ENCODE data around the gene BAIAP2L1. TPM values are rescaled to one million over a fixed set of nuclear protein-coding genes. Genes with fewer than 3 reads are reported as not detected.

BAIAP2L1 gene
- total RNA-seq, 1 experiment from 2014 or later, result 60.9 TPM

DNA sequence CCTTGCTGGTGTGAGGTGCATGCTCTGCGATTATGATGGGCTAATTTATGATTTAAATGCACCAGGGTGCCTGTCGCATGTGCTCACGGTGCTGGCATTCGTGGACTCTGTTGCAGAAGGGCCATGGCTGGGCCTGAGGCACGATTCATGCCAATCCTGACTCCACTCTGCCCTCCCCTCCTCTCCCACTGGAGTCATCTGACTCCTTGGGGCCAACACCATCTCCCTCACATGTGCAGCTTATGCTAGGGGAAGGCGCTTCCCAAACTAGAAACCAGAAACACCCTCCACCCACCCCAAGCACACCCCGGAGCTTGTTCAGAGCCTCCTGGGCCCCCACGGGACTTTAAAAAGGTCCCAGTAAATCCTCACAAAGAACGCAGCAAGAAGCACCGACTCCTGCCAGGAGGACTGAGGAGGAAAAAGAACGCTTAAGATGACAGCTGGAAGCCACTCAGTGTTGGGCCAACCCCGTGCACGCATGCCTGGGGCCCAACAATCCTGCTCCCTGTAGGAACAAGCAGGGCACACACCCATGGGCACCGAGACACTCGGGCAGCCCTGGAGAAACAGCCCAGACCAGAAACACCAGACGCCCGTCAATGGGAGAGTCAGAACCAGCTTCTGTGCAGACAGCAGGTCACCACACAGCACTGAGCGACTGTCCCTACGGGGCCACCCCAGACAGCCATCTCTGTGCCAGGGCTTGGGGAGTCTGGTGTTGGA is 105.3 kb downstream of the BAIAP2L1 start:
- no peak for DNase-seq
- Mint-ChIP-seq H3K27me3 (ENCODE audit: insufficient read depth, unreplicated experiment) (no peaks in the 10 kb centered on the region), H3K4me3 (ENCODE audit: unreplicated experiment) (no peak overlapping the region), H3K36me3 (ENCODE audit: insufficient read depth, unreplicated experiment) (peaks cover 87% of the 10 kb centered on the region), H3K9me3 (ENCODE audit: unreplicated experiment) (no peaks in the 10 kb centered on the region), H3K27ac (ENCODE audit: unreplicated experiment) (peak overlapping the region; percentile 85), H3K4me1 (ENCODE audit: low read depth, unreplicated experiment) (peaks cover 18% of the 10 kb centered on the region)
- no TSS peak for BruUV-seq (replicated peaks)
- Histone ChIP-seq H3K4me3 (ENCODE audit: low read depth, low read length) (no peak overlapping the region), H3K4me1 (peaks cover 12% of the 10 kb centered on the region), H3K9me3 (no peaks in the 10 kb centered on the region), H3K27me3 (replicated peaks; ENCODE audit: control insufficient read depth, insufficient read depth, low read length) (no peaks in the 10 kb centered on the region), H3K36me3 (ENCODE audit: control insufficient read depth, insufficient read depth, low read length) (peaks cover 2% of the 10 kb centered on the region)
- CTCF ChIA-PET, result interaction anchor here (1.4 kb wide), 1 partner anchor 115 kb away, joined by 3 read pairs; no protein-coding TSS in a partner anchor
- POLR2A ChIA-PET, result interaction anchor here (1.2 kb wide), 1 partner anchor 106 kb away, joined by 4 read pairs; the partner anchor contains the start of gene BAIAP2L1
- TF ChIP-seq, protein P1, sequence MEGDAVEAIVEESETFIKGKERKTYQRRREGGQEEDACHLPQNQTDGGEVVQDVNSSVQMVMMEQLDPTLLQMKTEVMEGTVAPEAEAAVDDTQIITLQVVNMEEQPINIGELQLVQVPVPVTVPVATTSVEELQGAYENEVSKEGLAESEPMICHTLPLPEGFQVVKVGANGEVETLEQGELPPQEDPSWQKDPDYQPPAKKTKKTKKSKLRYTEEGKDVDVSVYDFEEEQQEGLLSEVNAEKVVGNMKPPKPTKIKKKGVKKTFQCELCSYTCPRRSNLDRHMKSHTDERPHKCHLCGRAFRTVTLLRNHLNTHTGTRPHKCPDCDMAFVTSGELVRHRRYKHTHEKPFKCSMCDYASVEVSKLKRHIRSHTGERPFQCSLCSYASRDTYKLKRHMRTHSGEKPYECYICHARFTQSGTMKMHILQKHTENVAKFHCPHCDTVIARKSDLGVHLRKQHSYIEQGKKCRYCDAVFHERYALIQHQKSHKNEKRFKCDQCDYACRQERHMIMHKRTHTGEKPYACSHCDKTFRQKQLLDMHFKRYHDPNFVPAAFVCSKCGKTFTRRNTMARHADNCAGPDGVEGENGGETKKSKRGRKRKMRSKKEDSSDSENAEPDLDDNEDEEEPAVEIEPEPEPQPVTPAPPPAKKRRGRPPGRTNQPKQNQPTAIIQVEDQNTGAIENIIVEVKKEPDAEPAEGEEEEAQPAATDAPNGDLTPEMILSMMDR (IDR thresholded peaks at IDR 0.05; ENCODE audit: insufficient read depth in 1 of 2, low read depth in 1 of 2, low read length in 1 of 2, severe bottlenecking in 1 of 2, unreplicated experiment in 1 of 2), result no peak
- intact Hi-C loops (cut with micrococcal nuclease; ENCODE audit: unreplicated experiment), result loop anchor here (10.0 kb wide), 2 partner anchors 449 to 549 kb away; no protein-coding TSS in a partner anchor

DNA sequence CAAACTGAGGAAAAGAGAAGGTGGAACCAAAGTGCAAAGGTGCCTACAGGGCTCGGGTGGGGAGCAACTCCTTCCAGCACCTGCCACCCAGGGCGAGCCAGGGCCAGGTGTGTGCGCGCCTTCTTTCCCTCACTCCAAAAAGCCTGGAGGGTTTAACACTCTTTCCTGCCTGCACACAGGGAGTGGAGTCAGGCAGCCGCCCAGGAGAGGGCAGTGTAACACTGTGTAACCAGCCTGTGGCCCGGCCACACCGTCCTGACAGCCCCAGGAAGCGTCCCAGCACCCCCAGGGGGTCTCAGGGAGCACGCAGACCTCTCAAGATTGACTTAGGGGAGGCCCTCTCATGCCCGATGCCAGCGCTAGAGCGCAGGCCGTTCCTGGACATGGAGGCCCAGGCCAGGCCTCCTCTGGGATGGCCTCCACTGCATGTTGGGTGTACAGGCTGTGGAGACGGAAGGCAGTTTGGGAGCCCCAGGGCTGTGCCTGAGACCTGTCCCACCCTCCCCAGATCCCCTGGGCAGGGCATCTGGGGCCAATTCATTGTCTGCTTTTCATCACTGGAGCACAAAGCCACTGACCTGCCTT is 106.0 kb downstream of the BAIAP2L1 start:
- H3K4me3 ChIP-seq (ENCODE audit: low read depth, low read length), result no peak overlapping the region
- peak; percentile 82 to 88 for DNase-seq
- TF ChIP-seq, protein P1 (IDR thresholded peaks at IDR 0.05; ENCODE audit: insufficient read depth in 1 of 2, low read depth in 1 of 2, low read length in 1 of 2, severe bottlenecking in 1 of 2, unreplicated experiment in 1 of 2), result peak; percentile 84 to 89
- ChIA-PET CTCF (interaction anchor here (1.1 kb wide), 1 partner anchor 122 kb away, joined by 3 read pairs; no protein-coding TSS in a partner anchor), POLR2A (interaction anchor here (1.2 kb wide), 1 partner anchor 106 kb away, joined by 4 read pairs; the partner anchor contains the start of gene BAIAP2L1)
- intact Hi-C loops (cut with micrococcal nuclease; ENCODE audit: unreplicated experiment), result loop anchor here (1.0 to 10.0 kb wide), 3 partner anchors 106 to 550 kb away; partner anchors contain the start of gene BAIAP2L1
- Mint-ChIP-seq H3K9me3 (ENCODE audit: unreplicated experiment) (no peaks in the 10 kb centered on the region), H3K36me3 (ENCODE audit: insufficient read depth, unreplicated experiment) (peaks cover 87% of the 10 kb centered on the region), H3K27me3 (ENCODE audit: insufficient read depth, unreplicated experiment) (no peaks in the 10 kb centered on the region), H3K4me1 (ENCODE audit: low read depth, unreplicated experiment) (peaks cover 16% of the 10 kb centered on the region), H3K4me3 (ENCODE audit: unreplicated experiment) (no peak overlapping the region), H3K27ac (ENCODE audit: unreplicated experiment) (peak overlapping the region; percentile 85)
- H3K36me3 ChIP-seq (ENCODE audit: control insufficient read depth, insufficient read depth, low read length), result peaks cover 2% of the 10 kb centered on the region
- BruUV-seq (replicated peaks), result no TSS peak
- no peaks in the 10 kb centered on the region for H3K27me3 ChIP-seq (replicated peaks; ENCODE audit: control insufficient read depth, insufficient read depth, low read length)
- peaks cover 9% of the 10 kb centered on the region for H3K4me1 ChIP-seq
- H3K9me3 ChIP-seq, result no peaks in the 10 kb centered on the region

DNA sequence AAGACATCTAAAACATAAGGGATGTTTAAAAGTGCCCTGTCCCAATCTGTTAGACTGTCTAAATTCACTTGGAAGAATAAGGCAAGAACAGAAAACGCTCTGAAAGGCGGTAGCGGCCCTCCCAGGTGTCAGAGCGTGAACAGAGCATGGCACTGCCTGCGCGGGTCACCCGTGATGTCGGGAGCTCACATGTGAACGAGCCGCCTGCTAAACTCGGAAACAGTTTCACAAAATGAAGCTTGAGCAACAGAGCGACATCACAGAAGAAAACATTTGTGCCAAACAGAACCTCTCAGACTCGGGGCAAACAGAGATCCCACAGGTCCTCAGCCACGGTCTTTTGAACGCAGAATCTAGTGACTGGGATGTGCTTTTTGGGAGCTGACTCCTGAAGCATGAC is 106.6 kb downstream of the BAIAP2L1 start:
- ChIA-PET CTCF (interaction anchor here (1.1 kb wide), 1 partner anchor 122 kb away, joined by 3 read pairs; no protein-coding TSS in a partner anchor), POLR2A (no interaction called here)
- H3K9me3 ChIP-seq, result no peaks in the 10 kb centered on the region
- peaks cover 9% of the 10 kb centered on the region for H3K4me1 ChIP-seq
- no TSS peak for BruUV-seq (replicated peaks)
- H3K36me3 ChIP-seq (ENCODE audit: control insufficient read depth, insufficient read depth, low read length), result peaks cover 2% of the 10 kb centered on the region
- peak overlapping the region; percentile 85 for H3K27ac Mint-ChIP-seq (ENCODE audit: unreplicated experiment)
- no peak for DNase-seq
- intact Hi-C loops (cut with micrococcal nuclease; ENCODE audit: unreplicated experiment), result loop anchor here (1.0 to 10.0 kb wide), 3 partner anchors 107 to 550 kb away; partner anchors contain the start of gene BAIAP2L1
- peaks cover 91% of the 10 kb centered on the region for H3K36me3 Mint-ChIP-seq (ENCODE audit: insufficient read depth, unreplicated experiment)
- H3K4me3 ChIP-seq (ENCODE audit: low read depth, low read length), result no peak overlapping the region
- TF ChIP-seq, protein P1 (IDR thresholded peaks at IDR 0.05; ENCODE audit: insufficient read depth in 1 of 2, low read depth in 1 of 2, low read length in 1 of 2, severe bottlenecking in 1 of 2, unreplicated experiment in 1 of 2), result no peak
- H3K9me3 Mint-ChIP-seq (ENCODE audit: unreplicated experiment), result no peaks in the 10 kb centered on the region
- peaks cover 16% of the 10 kb centered on the region for H3K4me1 Mint-ChIP-seq (ENCODE audit: low read depth, unreplicated experiment)
- no peaks in the 10 kb centered on the region for H3K27me3 ChIP-seq (replicated peaks; ENCODE audit: control insufficient read depth, insufficient read depth, low read length)
- no peaks in the 10 kb centered on the region for H3K27me3 Mint-ChIP-seq (ENCODE audit: insufficient read depth, unreplicated experiment)
- H3K4me3 Mint-ChIP-seq (ENCODE audit: unreplicated experiment), result no peak overlapping the region
